DND-41 (cell line): Measurements from ENCODE around the gene HNRNPLL.

Experiments used
- ATAC-seq: fragments of 200-7000 bp; cut with Tn5 transposase; 3 replicates; pipeline ENCODE4 v1.9.1; 2021; ENCODE audit warnings: low read depth; ENCODE audit not compliant: insufficient read depth
- DNase-seq: peaks from one replicate; pipeline ENCODE4 v3.0.0-alpha.2; 2020
- H2AFZ ChIP-seq: 2 replicates; pipeline ENCODE4 v1.6.0; 2012; ENCODE audit warnings: low read depth, low read length
- H3K27ac ChIP-seq: 2 replicates; pipeline ENCODE4 v1.5.1; 2012; ENCODE audit warnings: low read length, inconsistent platforms
- H3K27me3 ChIP-seq: fragments of 200-600 bp; sonication (generic); 2 replicates; pipeline ENCODE4 v1.6.0; 2012; ENCODE audit warnings: low read length, mild to moderate bottlenecking, inconsistent platforms; ENCODE audit not compliant: insufficient read depth, poor library complexity
- H3K36me3 ChIP-seq: 2 replicates; pipeline ENCODE4 v1.5.1; 2012; ENCODE audit warnings: low read length, inconsistent platforms; ENCODE audit not compliant: insufficient read depth
- H3K4me1 ChIP-seq: 2 replicates; pipeline ENCODE4 v1.5.1; 2012; ENCODE audit warnings: mild to moderate bottlenecking, low read length; ENCODE audit not compliant: insufficient read depth
- H3K4me2 ChIP-seq: 2 replicates; pipeline ENCODE4 v1.6.0; 2012; ENCODE audit warnings: mild to moderate bottlenecking, moderate library complexity, low read length, inconsistent platforms; ENCODE audit not compliant: insufficient read depth
- H3K4me3 ChIP-seq, 2 experiments: fragments of 200-600 bp in 1 of 2; shearing (Covaris generic) in 1 of 2; 2 replicates each; pipeline ENCODE4 v1.5.1; 2012 to 2016; ENCODE audit warnings: inconsistent platforms in 2 of 2, low read length in 2 of 2, mild to moderate bottlenecking in 2 of 2, low read depth in 1 of 2, moderate library complexity in 1 of 2
- H3K79me2 ChIP-seq: 2 replicates; pipeline ENCODE4 v1.6.0; 2012; ENCODE audit warnings: low read length, inconsistent platforms; ENCODE audit not compliant: insufficient read depth
- H3K9ac ChIP-seq: 2 replicates; pipeline ENCODE4 v1.6.0; 2012; ENCODE audit warnings: low read depth, mild to moderate bottlenecking, inconsistent platforms, low read length, moderate library complexity
- H3K9me3 ChIP-seq: 2 replicates; pipeline ENCODE4 v1.5.1; 2012; ENCODE audit warnings: low read length, moderate library complexity, mild to moderate bottlenecking, inconsistent platforms; ENCODE audit not compliant: insufficient read depth, severe bottlenecking
- H4K20me1 ChIP-seq: 2 replicates; pipeline ENCODE4 v1.6.0; 2012; ENCODE audit warnings: low read length; ENCODE audit not compliant: insufficient read depth
- EZH2 ChIP-seq: IDR thresholded peaks from 3 replicates; pipeline ENCODE4 v1.6.1; 2012; ENCODE audit warnings: borderline replicate concordance, low read depth, mild to moderate bottlenecking, moderate library complexity, low read length, inconsistent platforms; ENCODE audit not compliant: severe bottlenecking
- TF ChIP-seq, protein P1 (sequence below): IDR thresholded peaks from 2 replicates; pipeline ENCODE4 v1.5.1; 2012; ENCODE audit warnings: borderline replicate concordance, low read length, moderate library complexity, mild to moderate bottlenecking; ENCODE audit not compliant: poor library complexity, severe bottlenecking; ENCODE audit errors: extremely low read depth

HNRNPLL gene

DNA sequence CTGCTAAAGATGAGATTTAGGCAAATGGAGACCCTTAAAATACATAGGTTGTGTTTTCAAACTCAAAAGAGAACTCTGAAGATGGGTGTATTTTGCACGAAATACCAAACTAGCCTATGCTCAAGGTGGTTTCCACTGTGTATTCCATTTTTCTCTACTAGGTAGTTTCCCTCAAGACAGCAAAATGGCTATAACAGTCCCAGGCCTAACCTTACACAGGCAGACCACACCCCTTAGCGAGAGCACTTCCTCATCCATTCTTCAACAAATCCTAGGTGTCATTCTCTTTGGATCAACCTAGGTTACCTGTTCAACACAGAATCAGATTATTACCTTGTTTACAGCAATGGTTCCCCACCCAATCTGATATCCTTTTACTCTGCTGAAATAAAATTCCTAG is 42.6 kb downstream of the HNRNPLL start:
- Histone ChIP-seq H3K27ac (no peak overlapping the region), H3K36me3 (peaks cover 36% of the 10 kb centered on the region; the same call in 1 of the 2 replicates), H3K4me2 (no peak overlapping the region), H3K79me2 (no peaks in the 10 kb centered on the region), H3K4me1 (no peaks in the 10 kb centered on the region), H3K9ac (no peak overlapping the region), H4K20me1 (no peaks in the 10 kb centered on the region), H3K9me3 (no peaks in the 10 kb centered on the region), H2AFZ (no peak overlapping the region), H3K4me3 (no peak overlapping the region), H3K27me3 (no peaks in the 10 kb centered on the region)
- TF ChIP-seq, protein P1, sequence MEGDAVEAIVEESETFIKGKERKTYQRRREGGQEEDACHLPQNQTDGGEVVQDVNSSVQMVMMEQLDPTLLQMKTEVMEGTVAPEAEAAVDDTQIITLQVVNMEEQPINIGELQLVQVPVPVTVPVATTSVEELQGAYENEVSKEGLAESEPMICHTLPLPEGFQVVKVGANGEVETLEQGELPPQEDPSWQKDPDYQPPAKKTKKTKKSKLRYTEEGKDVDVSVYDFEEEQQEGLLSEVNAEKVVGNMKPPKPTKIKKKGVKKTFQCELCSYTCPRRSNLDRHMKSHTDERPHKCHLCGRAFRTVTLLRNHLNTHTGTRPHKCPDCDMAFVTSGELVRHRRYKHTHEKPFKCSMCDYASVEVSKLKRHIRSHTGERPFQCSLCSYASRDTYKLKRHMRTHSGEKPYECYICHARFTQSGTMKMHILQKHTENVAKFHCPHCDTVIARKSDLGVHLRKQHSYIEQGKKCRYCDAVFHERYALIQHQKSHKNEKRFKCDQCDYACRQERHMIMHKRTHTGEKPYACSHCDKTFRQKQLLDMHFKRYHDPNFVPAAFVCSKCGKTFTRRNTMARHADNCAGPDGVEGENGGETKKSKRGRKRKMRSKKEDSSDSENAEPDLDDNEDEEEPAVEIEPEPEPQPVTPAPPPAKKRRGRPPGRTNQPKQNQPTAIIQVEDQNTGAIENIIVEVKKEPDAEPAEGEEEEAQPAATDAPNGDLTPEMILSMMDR = no peak
- ATAC-seq = no peak
- no peak for DNase-seq

DNA sequence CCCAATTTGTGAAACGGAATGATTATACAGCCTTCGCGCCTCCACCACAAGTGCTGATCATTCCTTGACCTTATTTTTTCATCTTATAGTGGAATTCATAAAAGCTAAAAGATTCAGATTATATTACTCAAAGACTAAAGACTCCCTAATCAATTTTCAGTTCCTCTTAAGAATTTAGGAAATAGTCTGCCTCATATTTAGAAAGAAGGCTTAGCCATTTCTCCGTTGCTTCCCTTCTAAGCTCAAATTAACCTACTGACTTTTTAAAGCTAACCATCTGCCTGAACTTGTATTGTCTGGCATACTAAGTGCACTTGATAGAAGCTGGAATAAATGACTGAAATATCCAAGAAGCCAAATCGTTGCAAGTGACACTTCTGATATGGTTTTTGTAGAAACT is 44.7 kb downstream of the HNRNPLL start:
- Histone ChIP-seq H3K4me2 (no peak overlapping the region), H3K27me3 (no peaks in the 10 kb centered on the region), H3K4me3 (no peak overlapping the region), H3K27ac (no peak overlapping the region), H3K9ac (no peak overlapping the region), H3K79me2 (no peaks in the 10 kb centered on the region), H4K20me1 (no peaks in the 10 kb centered on the region), H3K4me1 (no peaks in the 10 kb centered on the region), H2AFZ (no peak overlapping the region), H3K36me3 (peaks cover 20% of the 10 kb centered on the region; the same call in 1 of the 2 replicates), H3K9me3 (no peaks in the 10 kb centered on the region)
- TF ChIP-seq, protein P1 = no peak
- no peak for TF ChIP-seq EZH2
- no peak for DNase-seq
- no peak for ATAC-seq

DNA sequence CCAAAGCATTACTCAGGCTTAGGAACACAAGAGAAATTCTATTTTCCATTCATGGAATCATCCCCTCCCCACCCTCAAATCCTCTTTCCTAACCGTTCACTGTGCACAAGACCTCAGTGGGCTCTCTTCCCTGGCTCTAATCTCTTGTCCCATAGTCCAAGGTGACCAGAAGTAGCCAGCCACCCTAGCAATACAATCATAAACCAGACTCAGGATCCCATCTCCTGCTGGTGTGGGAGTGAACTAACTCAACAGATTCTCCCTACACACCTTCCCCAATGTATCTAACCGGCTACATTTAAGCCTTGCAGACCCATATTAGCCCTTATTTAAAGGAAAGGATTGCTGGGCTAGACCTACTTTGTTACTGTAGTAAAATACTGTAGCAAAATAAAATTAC is 45.5 kb downstream of the HNRNPLL start:
- peaks cover 20% of the 10 kb centered on the region; the same call in 1 of the 2 replicates for H3K36me3 ChIP-seq
- no peak overlapping the region for H2AFZ ChIP-seq
- ATAC-seq (no peak), DNase-seq (no peak)
- no peak overlapping the region for H3K4me2 ChIP-seq
- no peaks in the 10 kb centered on the region for H3K4me1 ChIP-seq
- H4K20me1 ChIP-seq = no peaks in the 10 kb centered on the region
- H3K9ac ChIP-seq = no peak overlapping the region
- H3K27ac ChIP-seq = no peak overlapping the region
- no peak overlapping the region for H3K4me3 ChIP-seq
- no peaks in the 10 kb centered on the region for H3K27me3 ChIP-seq
- H3K79me2 ChIP-seq = no peaks in the 10 kb centered on the region
- H3K9me3 ChIP-seq = no peaks in the 10 kb centered on the region
- TF ChIP-seq EZH2 = no peak
- TF ChIP-seq, protein P1 = no peak
